Measurements from ENCODE around the gene EXOG. TPM values are rescaled to one million over a fixed set of nuclear protein-coding genes. Genes with fewer than 3 reads are reported as not detected.

The EXOG gene
- total and polyA plus RNA-seq, 2 donors from 2014 or later, result 5.5 to 16.4 TPM

- H3K9me3 ChIP-seq (ENCODE audit: control insufficient read depth in 2 of 3, insufficient read depth in 1 of 3, low read length in 3 of 3), result no peaks in the 10 kb centered on the region
- peak in 1 of 5 donors; percentile 1 for DNase-seq
Measured at GRCh38 chr3:38558864-38559263, 62.7 kb downstream of the EXOG start.

GRCh38 chr3:38560284-38560683 lies 64.1 kb downstream of the EXOG start:
- Histone ChIP-seq H3K9ac (ENCODE audit: low read length in 3 of 3) (no peak overlapping the region), H3K27ac (ENCODE audit: low read depth in 2 of 2, low read length in 2 of 2) (no peak overlapping the region), H3K36me3 (ENCODE audit: control insufficient read depth in 2 of 3, insufficient read depth in 3 of 3, low read length in 3 of 3) (no peaks in the 10 kb centered on the region), H3K4me1 (ENCODE audit: control insufficient read depth in 2 of 3, insufficient read depth in 2 of 3, low read depth in 1 of 3, low read length in 3 of 3) (no peaks in the 10 kb centered on the region), H3K27me3 (ENCODE audit: control insufficient read depth, insufficient read depth, low read length) (no peaks in the 10 kb centered on the region), H3K4me3 (ENCODE audit: low read length in 3 of 3) (no peak overlapping the region), H3K9me3 (ENCODE audit: control insufficient read depth in 2 of 3, insufficient read depth in 1 of 3, low read length in 3 of 3) (no peaks in the 10 kb centered on the region)
- DNase-seq (peak in 1 of 5 donors; percentile 45), FAIRE-seq (no peak)
- intact Hi-C loops (cut with DNase I), result no loop called here
- no peak for TF ChIP-seq CTCF (IDR thresholded peaks at IDR 0.05; ENCODE audit: borderline replicate concordance, extremely low read depth, insufficient read depth)

More at GRCh38 chr3:38558864-38559263, 62.7 kb downstream of the EXOG start:
- Histone ChIP-seq H3K9ac (ENCODE audit: low read length in 3 of 3) (no peak overlapping the region), H3K4me1 (ENCODE audit: control insufficient read depth in 2 of 3, insufficient read depth in 2 of 3, low read depth in 1 of 3, low read length in 3 of 3) (no peaks in the 10 kb centered on the region), H3K36me3 (ENCODE audit: control insufficient read depth in 2 of 3, insufficient read depth in 3 of 3, low read length in 3 of 3) (no peaks in the 10 kb centered on the region), H3K27me3 (ENCODE audit: control insufficient read depth, insufficient read depth, low read length) (no peaks in the 10 kb centered on the region), H3K4me3 (ENCODE audit: low read length in 3 of 3) (no peak overlapping the region), H3K27ac (ENCODE audit: low read depth in 2 of 2, low read length in 2 of 2) (no peak overlapping the region)
- intact Hi-C loops (cut with DNase I), result no loop called here
- TF ChIP-seq CTCF (IDR thresholded peaks at IDR 0.05; ENCODE audit: borderline replicate concordance, extremely low read depth, insufficient read depth), result no peak
- no peak for FAIRE-seq

GRCh38 chr3:38560996-38561717 lies 65.0 kb downstream of the EXOG start:
- DNase-seq, result peak in 1 of 5 donors; percentile 35
- Histone ChIP-seq H3K9me3 (ENCODE audit: control insufficient read depth in 2 of 3, insufficient read depth in 1 of 3, low read length in 3 of 3) (no peaks in the 10 kb centered on the region), H3K9ac (ENCODE audit: low read length in 3 of 3) (no peak overlapping the region), H3K4me1 (ENCODE audit: control insufficient read depth in 2 of 3, insufficient read depth in 2 of 3, low read depth in 1 of 3, low read length in 3 of 3) (no peaks in the 10 kb centered on the region), H3K27me3 (ENCODE audit: control insufficient read depth, insufficient read depth, low read length) (no peaks in the 10 kb centered on the region), H3K36me3 (ENCODE audit: control insufficient read depth in 2 of 3, insufficient read depth in 3 of 3, low read length in 3 of 3) (no peaks in the 10 kb centered on the region), H3K27ac (ENCODE audit: low read depth in 2 of 2, low read length in 2 of 2) (no peak overlapping the region), H3K4me3 (ENCODE audit: low read length in 3 of 3) (no peak overlapping the region)
- FAIRE-seq, result no peak
- no peak for TF ChIP-seq CTCF (IDR thresholded peaks at IDR 0.05; ENCODE audit: borderline replicate concordance, extremely low read depth, insufficient read depth)
- intact Hi-C loops (cut with DNase I), result no loop called here

Data from kidney (tissue), 14 donors.